Measurements from ENCODE around the gene RAB15. TPM values are rescaled to one million over a fixed set of nuclear protein-coding genes. Genes with fewer than 3 reads are reported as not detected.

The RAB15 gene
- total RNA-seq, 1 donor from 2014 or later, result 6.8 TPM

DNA sequence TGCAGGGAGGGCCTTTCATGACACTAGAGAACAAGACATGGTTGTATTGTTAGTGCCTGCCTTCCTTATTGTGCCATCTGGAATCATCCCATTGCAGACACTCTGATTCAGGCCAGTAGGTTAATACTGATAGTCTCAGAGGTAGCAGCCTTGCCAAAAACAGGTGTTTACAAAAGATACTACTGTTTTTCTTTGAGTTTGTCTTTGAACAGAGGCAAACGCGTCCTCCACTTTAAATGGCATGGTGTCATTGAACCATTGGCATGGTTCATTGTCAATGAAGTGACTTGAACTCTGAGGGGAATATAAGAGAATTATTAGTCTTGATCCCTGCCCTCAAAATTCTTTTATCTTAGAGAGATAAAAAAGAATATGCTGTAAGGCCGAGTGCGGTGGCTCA is 18.8 kb upstream of the RAB15 start:
- DNase-seq (ENCODE audit: low spot score) (no peak), ATAC-seq (peak; percentile 39)

DNA sequence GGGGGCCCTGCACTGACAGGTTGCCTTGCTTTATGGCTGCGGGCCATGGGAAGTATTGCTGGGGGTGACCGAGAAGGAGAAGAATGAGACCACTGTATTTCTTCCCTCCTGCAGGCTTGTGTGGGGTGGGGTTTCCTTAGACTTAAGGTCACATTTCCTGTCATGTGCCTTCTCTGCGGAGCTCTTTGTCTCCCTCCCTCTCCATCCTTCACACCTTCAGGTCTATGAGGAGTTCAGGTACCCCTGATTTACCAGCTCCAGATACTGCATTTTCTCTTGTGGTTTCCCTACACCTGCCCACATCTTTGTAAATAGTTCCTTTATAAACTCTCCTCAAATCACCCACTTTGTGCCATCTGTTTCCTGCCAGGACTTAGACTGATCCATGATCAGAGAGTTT is 18.2 kb upstream of the RAB15 start:
- no peak for ATAC-seq
- no peak for DNase-seq (ENCODE audit: low spot score)

DNA sequence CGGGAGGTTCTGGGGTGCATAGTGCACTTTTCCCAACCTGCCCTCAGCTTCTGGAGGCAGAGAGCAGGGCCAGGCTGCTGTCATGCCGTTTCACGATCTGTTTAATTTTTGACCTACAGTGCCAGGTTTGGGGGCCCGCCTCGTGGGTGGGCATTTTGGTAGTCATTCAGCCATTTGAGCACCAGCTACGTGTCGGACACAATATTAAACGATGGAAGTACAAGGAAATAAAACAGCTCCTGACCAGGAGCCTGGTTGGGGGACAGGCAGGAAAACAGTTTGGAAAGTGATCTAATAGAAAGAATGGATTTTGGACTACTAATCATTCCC is 15.3 kb upstream of the RAB15 start:
- ATAC-seq (no peak), DNase-seq (ENCODE audit: low spot score) (no peak)

DNA sequence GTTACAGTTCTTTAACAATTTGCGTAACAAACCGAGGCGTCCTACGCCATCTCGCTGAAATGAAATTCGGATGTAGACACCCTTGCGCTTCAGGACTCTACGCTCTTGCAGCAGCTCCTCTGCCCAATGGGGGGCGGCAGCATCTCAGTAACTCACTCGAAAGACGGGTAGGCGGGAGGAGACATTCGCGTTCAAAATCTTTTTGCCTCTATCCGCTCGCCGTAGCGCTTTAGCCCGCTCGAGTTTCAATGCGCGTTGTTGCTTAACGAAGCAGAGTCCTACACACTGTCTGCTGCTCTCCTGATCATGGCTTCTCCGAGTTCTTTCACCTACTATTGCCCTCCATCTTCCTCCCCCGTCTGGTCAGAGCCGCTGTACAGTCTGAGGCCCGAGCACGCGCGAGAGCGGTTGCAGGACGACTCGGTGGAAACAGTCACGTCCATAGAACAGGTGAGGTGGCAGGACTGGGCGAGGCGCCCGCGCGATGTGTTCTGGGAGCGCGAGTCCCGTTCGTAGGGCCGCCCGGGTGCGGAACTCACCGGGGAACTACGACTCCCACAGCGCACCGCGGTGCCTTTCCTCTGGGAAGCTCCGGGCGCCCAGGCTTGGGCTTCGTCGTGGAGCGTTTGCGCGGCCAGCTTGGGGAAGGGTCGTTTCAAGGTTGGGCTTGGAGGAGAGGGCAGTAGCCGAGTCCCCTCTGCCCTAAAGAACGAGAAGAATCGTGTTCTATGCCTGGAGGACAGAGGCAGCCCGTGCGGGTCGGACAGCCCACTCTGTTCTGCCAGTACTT is 14.7 kb upstream of the RAB15 start, which contains the start of gene FNTB:
FNTB (plus strand) TSS at position 248 of the 790 bp plus-strand sequence; CDS start at position 307, 59 bp downstream.
- DNase-seq (ENCODE audit: low spot score), result peak; percentile 98
- peak; percentile 95 for ATAC-seq

DNA sequence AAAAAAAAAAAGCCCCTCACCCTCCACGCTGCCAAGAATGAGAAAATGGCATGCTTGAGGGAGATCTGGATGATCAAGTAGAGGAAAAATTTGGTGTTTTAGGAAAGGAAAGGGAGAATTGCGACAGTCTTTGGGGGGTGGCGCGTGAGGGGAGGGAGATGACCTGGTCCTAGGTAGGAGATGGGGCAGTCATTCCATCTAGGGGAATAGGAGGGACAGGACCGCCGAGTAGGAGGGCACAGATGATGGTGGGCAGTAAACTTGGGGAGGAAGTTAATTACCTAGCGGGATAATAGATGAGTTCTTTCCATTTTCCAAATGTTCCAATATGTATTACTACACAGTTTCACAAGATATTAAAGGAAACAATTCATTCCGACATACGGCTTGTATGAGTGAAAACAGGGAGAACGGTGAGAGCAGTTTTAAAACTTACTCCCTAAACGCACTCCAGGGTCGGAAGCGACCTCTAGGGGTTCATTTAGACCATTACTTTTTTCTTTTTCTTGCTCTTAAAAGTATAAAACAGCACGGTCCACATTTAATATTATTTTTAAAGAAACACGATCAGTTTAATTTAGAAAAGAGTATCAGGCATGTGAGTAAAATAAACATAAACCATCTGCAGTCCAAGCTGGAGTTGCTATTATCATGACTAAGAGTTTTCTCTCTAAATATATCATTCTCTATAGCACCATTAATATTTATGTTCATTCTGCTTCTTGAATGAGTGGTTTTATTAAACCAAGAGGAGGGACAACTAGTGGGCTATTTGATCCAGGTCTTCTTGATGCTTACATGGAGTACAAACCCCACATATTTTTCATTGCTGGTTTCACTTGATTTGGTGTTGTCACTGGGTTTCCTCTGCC is 11.5 kb upstream of the RAB15 start:
- no peak for DNase-seq (ENCODE audit: low spot score)
- ATAC-seq, result peak; percentile 41

DNA sequence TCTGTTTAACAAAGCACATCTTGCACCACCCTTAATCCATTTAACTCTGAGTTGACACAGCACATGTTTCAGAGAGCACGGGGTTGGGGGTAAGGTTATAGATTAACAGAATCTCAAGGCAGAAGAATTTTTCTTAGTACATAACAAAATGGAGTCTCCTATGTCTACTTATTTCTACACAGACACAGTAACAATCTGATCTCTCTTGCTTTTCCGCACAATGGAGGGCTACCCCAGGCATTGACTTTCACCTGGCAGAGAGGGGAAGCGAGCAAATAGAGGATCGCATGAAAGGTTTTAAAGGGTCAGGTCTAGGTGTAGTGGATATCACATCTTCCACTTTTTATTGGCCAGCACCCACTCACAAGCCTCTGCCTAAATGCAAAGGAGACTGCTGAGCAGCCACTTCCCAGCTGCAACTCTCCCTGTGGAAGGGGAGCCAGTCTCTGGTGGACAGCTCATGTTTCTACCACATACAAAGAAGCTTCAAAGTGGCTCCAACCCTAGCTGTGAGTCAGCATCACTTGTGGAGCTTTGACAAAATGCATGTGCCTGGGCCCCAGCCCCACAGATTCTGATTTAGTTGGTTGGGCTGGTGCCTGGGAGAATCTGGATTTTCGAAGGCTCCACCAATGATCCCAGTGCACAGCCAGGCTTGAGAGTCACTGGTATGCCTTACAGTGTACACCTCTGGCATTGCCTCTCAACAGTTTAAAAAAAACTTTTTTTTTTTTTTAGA is 7.4 kb upstream of the RAB15 start:
- ATAC-seq, result no peak
- no peak for DNase-seq (ENCODE audit: low spot score)

DNA sequence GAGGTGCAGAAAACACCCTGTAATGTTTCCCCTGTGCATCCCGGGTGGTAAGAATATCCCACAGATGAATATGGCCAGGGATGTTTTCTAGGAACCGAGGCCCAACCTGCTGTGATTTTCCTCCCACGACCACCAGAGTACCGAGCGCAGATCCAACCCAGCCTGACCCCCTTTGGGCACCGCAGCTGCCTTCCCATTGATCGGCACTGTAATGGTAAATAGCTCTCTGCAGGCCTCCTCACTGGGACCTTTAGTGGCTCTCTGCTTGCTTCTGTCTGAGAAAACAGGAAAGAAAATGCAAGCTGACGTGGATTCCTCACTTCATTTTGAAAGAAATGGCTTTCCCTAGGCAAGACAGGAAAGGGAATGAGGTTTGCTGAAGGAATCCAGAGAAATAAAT is 2.4 kb upstream of the RAB15 start:
- DNase-seq (ENCODE audit: low spot score) (no peak), ATAC-seq (no peak)

DNA sequence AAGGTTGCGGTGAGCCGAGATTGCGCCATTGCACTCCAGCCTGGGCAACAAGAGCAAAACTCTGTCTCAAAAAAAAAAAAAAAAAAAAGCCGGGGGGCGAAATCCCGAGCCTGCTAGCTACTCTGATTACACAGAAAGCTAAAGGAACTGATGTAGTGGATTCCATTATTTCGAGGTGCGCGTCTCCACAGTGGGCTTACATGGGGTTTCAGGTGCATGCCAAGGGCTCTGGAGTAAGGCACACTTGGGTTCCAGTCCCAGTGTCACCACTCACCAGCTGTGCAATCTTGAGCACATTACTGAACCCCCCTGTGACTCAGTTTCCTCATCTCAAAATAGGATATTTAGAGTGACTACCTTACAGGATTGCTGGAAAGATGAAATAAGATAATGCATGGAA is 1.7 kb upstream of the RAB15 start:
- no peak for ATAC-seq
- no peak for DNase-seq (ENCODE audit: low spot score)

DNA sequence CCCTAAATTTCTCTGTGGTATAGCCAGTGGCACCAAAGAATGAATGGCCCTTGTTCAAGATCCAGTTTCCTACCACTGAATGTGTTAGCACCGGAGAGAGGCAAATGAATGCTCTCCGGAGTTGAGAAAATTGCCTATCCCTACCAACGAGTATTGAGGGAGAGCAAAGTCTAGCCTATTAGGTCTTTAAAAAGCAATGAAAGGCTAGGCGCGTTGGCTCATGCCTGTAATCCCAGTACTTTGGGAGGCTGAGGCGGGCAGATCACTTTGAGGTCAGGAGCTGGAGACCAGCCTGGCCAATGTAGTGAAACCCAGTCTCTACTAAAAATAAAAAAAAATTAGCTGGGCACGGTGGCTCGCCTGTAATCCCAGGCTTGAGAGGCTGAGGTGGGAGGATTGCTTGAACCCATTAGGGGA is 898 bp upstream of the RAB15 start:
- DNase-seq (ENCODE audit: low spot score), result no peak
- peak; percentile 41 for ATAC-seq

DNA sequence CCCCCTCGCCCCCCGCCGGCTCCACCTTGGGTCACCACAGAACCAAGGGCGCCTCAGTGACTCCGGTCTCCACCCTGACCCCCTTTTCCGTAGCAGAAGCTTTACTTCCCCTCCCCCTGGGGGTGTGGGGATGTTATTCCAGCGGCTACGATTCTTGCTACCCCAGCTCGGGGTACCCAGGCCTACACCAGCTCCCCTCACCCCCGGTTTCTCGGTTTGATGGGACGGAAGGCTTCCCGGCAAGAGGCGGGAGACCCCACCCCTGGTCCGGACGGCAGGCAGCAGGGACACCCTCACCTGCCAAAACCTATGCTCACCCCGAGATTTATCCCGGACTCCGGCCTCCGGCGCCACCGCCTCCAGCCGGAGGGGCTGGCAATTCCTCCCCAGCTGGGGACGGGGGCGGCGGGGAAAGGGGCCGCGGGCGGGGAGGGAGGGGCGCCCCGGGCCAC is 619 bp downstream of the RAB15 start:
- DNase-seq (ENCODE audit: low spot score) (no peak), ATAC-seq (peak; percentile 2)

DNA sequence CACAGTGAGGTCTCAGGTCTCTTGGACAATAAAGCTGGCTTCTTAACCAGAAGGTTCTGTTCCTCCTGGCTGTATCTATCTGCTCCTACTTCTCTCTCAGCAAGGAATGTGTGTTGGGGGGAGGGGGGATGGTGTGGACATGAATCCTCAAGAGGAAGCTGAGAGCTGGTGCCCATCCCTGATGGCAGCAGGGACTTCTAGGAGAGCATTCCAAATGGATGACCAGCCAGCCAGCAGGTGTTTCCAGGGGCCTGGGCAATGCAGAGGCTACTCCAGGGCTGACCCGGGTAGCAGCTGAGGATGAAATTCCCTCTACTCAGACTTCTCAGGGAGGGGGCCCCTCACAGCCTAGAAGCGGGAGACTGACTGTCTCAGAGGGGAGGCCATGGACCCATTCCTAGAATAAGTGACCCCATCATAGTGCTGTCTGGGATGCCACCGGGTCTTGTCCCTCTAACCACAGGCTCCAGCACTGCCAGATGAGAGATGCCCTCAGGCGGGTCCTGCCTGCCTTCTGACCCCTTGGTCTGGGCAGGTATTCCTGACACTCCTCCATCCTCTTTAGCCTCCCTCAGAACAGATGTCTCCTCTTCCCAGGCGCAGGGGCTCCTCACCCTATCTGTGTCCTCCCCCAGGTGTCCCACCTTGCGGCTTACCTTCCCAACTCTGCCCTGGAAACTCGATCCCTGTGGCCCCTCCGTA is 1.2 kb downstream of the RAB15 start:
- no peak for ATAC-seq
- DNase-seq (ENCODE audit: low spot score), result no peak

DNA sequence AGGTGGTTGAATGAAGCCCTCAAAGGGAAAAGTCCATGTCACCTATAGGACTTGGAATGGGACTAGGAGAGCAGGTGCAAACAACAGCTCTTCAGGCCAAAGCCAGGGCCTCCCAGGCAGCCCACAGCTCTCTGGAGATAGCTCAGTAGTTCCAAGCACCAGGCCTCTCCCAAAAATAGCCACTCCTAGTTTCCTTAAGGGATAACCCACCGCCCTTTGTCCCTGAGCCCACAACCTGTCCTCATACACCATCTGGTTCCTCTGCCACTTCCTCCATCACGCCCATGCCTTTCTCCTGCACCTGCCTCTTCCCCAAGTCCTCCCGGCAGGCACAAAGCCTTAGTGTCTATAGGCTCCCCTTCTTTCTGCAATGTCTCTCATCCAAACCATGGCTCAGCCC is 2.1 kb downstream of the RAB15 start:
- ATAC-seq, result no peak
- DNase-seq (ENCODE audit: low spot score), result no peak

DNA sequence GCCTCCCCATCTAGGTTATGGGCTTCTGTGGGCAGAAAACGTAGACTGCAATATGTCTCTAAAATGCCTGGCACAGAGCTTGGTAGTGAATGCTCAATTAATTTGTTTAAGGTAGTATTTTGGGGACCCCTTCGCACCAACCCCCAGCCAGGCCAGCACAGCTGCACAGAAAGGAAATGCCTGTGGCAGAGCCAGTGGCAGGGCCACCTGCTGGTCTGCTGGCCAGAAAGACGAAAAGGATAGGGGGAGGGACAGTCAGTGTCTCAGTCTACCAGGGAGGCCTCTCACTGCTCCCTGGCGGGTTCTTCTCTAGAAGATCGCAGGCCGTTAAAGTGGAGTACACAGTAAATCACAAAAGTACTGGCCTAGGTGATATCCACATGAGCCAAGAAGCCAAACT is 3.5 kb downstream of the RAB15 start:
- DNase-seq (ENCODE audit: low spot score) (no peak), ATAC-seq (no peak)

DNA sequence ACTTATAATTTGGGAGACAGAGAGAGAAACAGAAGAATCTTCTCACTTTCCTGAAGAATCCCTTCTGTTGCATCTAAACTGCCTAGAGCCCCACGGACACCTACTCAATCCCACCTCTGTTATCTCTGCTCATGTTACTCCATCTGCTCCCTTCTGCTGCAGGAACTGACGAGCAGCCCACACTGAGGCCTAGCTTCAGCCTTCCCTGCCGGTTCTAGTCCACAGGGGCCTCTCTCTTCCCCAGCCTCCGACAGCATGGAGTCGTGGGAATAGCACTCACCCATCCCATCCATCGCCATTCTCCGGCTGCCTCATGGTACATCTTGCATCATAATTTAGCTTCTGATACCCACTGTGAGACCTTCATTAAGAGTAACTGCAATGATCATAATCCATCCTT is 4.0 kb downstream of the RAB15 start:
- ATAC-seq, result no peak
- no peak for DNase-seq (ENCODE audit: low spot score)

DNA sequence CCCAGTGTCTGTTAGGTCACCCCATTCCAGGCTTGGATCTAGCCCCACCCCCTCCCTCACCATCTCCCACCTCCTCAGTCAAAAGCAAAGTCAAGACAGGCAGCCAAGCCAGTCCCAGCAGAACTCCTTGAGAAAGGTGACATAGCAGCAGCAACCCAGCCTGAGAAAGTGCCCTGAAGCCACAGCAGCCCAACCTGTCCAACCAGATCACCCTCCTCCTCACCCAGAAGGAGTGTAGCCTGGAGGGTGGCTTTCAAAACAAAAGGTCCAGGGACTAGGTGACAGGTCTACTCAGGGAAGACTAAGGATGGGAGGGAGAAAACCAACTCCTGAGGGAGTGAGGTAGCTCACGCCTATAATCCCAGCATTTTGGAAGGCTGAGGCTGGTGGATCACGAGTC is 5.2 kb downstream of the RAB15 start:
- ATAC-seq, result no peak
- DNase-seq (ENCODE audit: low spot score), result no peak

DNA sequence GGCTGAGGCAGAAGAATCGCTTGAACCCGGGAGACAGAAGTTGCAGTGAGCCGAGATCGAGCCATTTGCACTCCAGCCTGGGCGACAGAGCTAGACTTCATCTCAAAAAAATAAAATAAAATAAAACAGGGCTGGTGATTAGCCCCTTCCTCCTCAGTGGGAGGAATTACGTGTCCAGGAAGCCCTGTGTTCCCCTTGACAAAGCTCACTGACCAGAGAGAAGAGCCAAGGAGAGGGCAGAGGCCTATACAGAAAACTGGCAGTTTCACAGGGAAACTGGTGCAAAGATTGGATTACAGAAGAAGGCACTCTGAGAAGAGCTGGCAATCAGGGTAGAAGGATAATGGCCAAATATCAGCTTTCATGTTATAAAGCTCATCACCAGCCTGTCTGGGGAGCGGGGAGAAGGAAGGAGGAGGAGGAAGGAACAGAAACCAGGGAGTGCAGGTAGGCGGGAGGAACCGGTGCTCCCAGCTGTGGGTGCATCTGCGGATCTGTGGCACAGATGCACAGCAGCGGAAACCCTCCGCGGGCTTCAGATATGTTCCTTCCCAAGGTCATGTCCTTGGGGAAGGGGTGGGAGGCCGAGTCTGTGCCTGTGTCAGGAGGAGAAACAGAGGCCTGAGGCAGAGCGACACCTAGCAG is 6.7 kb downstream of the RAB15 start:
- DNase-seq (ENCODE audit: low spot score) (no peak), ATAC-seq (no peak)

DNA sequence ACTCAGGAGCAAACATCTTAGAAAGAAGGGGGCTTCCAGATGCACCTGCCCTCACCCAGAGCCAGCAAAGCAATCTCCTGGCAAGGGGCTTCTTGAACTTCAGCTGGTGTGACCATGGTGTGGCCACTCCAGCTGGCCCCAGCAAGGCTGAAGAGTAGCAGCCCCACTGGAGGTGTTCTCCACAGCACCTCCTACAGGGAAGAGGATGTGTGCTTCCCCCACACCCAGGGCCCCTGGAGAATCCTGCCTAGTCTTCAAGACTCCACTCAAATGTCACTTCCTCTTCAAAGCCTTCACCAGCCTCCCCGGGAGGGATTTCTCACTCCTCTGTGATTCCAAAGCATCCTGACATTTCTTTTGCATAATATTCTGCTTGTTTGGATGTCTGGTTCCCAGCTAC is 8.5 kb downstream of the RAB15 start:
- ATAC-seq (no peak), DNase-seq (ENCODE audit: low spot score) (no peak)

DNA sequence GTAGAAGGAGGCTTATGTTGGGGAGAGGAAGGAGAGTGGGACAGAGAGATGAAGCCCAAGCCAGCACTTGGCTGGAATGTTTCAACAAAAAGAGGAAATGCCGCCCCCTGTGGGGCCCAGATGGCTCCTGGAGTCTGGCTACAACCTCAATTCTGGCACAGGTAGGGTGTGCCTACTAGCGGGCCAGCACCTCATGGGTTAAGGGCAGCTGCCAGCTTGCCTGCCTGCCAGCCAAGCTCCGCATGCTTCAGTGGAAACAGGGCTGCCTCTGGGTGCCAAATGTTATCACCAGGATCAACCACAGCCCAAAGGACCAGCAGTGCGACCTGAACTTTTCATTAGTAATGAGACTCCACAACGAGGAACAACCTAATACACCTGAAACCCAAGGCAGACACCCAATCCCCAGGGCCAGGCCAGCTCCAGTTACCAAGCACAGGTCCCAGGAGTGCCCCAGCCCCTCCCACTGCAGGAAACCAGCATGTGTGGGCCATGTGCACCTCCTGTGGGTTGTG is 11.3 kb downstream of the RAB15 start:
- peak; percentile 56 for DNase-seq (ENCODE audit: low spot score)
- peak; percentile 82 for ATAC-seq

DNA sequence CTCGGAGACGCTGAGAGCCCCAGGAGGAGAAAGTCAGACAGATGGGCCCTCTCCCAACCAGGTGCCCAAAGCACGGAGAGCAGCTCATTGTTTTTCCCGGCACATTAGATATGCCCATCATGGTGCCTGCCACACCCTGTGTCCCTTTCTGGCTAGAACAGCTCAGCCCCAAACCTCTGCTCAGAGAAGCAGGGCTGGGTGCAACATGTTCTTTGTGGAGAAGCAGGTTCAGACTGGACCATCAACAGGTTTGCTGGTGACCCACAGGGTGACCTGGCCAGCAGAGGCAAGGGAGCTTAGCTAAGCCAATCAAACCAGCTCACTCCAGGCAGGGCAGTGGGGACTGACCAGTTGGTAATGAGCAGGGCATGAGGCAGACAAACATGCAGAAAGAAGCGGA is 13.4 kb downstream of the RAB15 start:
- DNase-seq (ENCODE audit: low spot score) (no peak), ATAC-seq (no peak)

DNA sequence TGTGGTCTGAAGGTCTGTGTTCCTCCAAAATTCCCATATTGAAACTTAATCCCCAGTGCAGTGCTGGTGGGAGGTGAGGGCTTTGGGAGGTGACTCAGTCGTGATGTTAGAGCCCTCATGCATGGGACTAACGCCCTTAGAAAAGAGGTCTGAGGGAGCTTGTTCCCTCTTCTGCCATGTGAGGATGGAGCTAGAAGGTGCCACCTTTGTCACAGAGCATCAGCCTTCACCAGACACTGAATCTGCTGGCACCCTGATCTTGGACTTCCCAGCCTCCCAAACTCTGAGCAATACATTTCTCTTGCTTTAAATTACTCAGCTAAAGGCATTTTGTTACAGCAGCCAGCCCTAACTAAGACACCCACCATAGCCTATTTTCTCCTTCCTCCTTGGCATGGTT is 13.9 kb downstream of the RAB15 start:
- no peak for ATAC-seq
- DNase-seq (ENCODE audit: low spot score), result no peak

All from left lobe of liver (tissue), 2 donors.